ENCODE measurements around the gene SEC24D. TPM values are rescaled to one million over a fixed set of nuclear protein-coding genes. Genes with fewer than 3 reads are reported as not detected.

SEC24D gene
- total RNA-seq, 4 donors from 2014 or later, result 14.5 to 51.5 (median 28.2) TPM

DNA sequence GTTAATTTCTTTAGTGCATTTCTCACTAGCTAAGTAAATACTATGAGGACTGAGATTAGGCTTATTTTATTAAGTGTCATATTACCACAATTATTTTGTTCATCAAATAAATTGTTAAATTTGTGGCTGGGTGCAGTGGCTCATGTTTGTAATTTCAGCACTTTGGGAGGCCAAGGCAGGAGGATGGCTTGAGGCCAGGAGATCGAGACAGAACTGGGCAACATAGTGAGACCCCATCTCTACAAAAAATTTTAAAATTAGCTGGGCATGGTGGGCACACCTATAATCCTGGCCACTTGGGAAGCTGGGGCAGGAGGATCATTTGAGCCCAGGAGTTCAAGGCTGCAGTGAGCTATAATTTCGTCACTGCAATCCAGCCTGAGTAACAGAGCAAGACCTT is 6.8 kb downstream of the SEC24D start:
- TF ChIP-seq CTCF (IDR thresholded peaks at IDR 0.05; ENCODE audit: low read depth), result no peak

GRCh38 chr4:118826723-118827444 is 9.0 kb downstream of the SEC24D start:
- no peak for TF ChIP-seq CTCF (IDR thresholded peaks at IDR 0.05; ENCODE audit: low read depth)

GRCh38 chr4:118825799-118826198 is 10.1 kb downstream of the SEC24D start:
- TF ChIP-seq CTCF (IDR thresholded peaks at IDR 0.05; ENCODE audit: low read depth), result no peak

GRCh38 chr4:118824141-118824540 is 11.8 kb downstream of the SEC24D start:
- TF ChIP-seq CTCF (IDR thresholded peaks at IDR 0.05; ENCODE audit: low read depth), result no peak

- TF ChIP-seq CTCF (IDR thresholded peaks at IDR 0.05; ENCODE audit: low read depth), result no peak
Observed at GRCh38 chr4:118823471-118823870, 12.5 kb downstream of the SEC24D start.

DNA sequence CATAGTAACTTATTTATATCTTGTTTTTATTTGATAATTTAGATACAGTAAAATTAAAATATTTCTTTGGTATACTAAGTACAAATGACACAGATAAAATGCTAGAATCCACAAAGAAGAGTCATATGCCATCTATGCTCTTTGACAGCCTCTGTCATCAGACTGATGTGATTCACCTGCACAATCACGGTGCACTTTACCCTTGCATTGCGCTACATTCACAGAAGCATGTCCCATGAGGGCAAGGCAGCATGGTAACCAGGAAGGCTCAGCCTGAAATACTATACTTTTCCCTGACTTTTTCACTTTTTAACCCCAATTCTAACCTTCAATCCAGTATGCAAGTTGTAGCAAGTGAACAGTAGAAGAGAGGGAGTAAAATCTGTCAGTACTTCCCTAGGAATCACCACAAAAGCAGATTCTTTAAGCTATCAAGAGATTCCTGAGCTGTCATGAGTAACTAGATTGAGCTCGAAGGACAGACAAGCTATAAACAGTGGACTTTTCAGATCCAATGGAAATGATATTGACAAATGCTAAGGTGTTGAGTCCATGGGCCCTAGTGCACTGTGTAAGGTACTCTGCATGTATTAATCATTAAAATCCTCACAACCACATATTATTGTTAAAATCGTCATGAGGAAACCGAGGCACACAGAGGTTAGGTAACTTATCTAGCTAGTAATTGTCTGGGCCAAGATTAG is 14.2 kb downstream of the SEC24D start:
- no peak for TF ChIP-seq CTCF (IDR thresholded peaks at IDR 0.05; ENCODE audit: low read depth)

DNA sequence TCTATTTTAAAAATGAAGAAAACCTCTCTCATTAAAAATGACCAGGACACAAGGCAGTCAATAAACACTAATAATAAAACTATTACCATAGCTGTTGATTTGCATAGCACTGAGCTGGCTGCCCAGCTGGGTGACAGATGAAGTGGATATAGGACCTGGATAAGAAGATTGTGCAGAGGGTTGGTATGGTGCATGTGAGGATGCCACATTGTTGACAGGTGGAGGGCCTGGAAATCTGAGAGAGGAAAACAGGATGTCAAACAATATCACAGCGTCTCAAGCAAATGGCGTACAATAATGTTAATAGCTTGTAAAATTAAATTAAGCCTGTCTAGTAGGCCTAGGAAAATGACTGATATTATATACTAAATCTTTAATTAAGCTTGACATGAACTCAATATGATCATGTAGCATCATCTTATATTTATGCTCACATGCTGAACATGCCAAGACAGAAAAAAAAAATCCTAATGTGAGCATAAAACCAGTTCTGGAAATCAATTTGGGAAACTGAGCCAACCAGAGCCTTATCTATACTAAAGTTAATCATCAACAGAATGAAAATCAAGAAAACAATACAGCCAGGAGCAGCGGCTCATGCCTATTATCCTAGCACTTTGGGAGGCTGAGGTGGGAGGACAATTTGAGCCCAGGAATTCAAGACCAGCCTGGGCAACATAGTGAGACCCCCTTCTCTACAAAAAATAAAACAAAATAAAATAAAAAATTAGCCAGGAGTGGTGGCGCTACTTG is 18.6 kb downstream of the SEC24D start:
- no peak for TF ChIP-seq CTCF (IDR thresholded peaks at IDR 0.05; ENCODE audit: low read depth)
